Hippocampal formation (tissue), 2 donors: Measurements from ENCODE around the gene FAM216B.
"Not testable (repeated sequence)": the region's sequence is repeated elsewhere in the genome, so short reads cannot be mapped to it uniquely, and the experiment has no call there.

Source experiments
- DNase-seq, 2 donors: peaks; one replicate each; lab custom pipeline; 2025; lab: John Stamatoyannopoulos, UW

Gene FAM216B

DNA sequence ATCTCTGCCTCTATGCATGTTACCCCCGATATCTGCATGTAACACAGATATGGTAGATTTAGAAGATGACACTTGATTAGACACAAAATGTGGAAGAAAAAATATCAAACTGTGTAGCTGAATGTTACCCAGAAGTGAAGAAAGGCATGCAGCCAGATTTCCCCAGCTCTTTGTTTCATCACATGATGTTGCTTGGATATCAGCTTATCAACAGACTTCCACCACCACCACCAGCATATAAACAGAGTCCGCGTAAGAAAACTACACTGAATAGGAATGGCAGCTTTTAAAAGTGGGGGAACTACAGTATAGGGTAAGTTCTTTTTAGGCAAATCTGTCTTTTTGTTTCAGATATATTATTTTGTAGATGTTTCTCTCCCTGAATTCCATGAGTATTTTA is at the start of gene FAM216B:
FAM216B (plus strand) TSS at position 233 of the 400 bp plus-strand sequence. CDS start 2,484 bp downstream, outside the sequence.
- DNase-seq, result no peak

DNA sequence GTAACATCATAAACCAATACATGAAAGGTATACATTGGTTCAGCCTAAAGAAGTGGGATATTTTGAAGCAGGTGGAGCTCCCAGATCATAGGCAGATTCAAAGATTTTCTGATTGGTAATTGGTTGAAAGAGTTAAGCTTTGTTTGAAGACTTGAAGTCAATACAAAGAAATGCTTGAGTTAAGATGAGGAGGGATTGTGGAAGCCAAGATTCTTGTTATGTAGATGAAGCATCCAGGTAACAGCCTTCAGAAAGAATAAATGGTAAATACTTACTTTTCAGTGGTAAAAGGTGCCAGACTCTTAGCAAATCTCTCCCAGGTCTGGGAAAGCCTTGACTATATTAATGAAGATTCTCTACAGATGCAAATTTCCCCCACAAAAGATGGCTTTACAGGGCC is 49.3 kb upstream of the FAM216B start:
- no peak for DNase-seq

DNA sequence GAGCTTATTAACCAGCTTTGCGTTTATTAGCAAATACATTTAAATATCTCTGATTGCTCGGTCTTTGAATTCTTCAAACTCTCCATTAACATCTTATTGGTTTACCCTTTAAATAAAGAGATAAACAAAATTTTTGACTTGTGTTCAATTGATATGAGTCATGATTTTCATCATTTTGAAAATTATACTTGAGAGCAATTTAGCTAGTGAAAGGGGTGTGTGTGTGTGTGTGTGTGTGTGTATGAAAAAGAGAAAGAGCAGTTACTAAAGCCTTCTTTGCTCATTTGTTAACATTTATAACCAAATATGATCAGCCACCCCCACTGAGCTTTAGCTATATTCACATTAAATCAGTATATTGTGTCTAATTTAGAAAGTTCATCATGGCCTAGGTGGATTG is 48.3 kb upstream of the FAM216B start:
- no peak for DNase-seq

DNA sequence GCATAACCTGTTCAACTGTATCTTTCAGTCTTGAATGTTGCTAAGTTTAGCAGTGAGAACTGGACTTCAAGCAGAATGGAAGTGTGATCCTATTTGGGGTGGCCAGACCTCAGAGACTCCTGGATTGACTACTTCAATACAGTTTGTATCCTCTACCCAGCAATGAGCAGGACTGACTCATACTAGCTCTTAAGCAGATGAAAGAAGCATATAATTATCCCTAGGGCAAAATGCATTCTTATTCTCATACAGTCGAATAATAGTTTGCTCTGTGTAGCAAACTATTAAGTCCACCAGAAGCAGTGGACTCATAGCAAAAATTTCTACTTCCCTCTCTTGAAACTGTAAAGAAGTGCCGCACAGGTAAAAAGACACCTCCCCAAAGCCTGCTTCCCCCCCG is 46.4 kb upstream of the FAM216B start:
- DNase-seq, result no peak

DNA sequence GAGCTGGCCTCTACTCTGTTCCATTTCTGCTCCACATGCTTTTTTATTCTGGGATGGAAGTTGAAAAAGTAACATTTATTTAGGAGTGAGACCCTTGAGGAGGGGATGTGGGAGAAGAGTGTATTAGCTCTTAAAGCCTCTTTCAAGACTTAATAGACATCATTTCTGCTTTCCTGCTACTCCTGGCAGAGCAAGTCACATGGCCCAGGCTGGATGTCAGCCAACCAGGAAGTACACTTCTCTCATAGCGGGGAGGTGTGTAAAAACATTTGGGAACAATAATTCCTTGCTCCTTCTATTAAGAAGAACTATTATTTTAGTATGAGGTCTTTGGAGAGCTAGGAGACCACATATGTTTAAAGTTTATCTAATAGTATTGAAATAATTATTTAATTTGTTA is 40.6 kb upstream of the FAM216B start:
- DNase-seq, result peak in 1 of 2 donors; percentile 6

DNA sequence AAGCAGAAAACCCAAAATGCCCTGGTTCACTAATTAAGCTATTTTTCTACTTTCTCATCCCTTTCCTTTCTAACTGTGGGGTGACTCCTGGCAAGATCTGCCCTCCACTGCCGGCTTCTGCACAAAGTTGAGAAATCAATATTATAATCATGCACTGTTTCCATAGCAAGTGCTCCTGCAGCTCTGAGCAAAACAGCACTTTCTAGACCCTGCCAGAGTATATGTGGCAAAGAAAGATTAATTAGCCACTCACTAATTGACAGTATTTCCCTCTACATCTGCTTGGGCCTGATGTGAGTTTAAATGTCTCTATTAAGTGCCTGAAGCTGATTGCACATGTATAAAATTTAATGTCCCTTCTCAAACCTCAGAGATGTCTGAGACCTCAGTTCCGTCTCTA is 39.5 kb upstream of the FAM216B start:
- no peak for DNase-seq

DNA sequence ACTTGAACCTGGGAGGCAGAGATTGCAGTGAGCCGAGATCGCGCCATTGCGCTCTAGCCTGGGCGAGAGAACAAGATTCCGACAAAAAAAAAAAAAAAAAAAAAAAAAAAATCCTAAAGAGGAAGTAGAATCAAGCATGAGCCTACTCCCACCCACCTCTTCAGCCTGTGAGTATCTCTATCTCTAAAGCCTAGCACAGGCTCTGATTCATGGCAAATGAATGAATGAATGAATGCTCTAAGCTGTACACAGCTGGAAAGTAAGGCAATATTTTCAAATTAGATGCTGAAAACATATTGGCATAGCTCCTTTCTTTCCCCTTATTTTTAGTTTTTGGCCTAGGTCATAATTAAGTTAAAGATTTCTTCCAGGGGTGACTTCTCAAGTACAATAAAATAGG is 35.7 kb upstream of the FAM216B start:
- DNase-seq, result no peak

DNA sequence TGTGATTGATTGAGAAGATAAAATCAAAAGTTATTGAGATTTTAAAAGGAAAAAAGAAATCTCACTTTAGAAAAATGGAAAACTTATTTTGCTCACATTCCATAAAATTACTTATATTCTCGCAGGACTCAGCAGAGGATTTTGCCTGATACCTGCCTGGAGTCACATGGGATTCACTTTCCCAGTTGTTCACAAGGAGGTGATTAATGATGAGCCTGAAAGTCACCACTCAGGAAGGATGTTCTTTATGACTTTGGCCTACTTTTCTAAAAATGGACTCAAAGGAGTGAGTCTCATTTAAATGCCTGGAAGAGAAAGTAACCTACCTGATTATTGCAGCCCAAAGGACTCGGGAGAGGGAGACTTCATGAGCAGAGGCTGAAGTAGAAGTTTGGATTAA is 34.5 kb upstream of the FAM216B start:
- DNase-seq, result no peak

DNA sequence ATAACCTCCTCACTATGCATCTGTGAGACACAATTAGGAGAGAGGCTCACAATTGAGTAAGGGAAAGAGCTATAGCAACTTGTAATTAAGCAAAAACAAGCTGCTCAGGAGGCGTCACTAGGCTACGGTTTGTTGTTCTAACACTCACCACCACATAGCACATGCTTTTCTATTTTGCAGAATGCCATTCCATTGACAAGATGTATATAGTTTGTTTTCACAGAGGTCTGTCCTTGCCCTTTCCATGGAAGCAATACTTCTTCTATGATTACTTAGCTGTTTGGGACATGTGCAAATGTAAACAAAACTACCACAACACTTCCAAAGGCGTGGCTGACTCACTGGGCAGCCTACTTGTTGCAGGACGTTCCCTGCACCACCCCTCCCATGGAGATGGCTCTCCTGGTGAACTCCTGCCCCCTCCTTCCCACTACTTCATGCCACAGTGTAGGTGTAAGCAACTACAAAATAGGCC is 33.9 kb upstream of the FAM216B start:
- no peak for DNase-seq

DNA sequence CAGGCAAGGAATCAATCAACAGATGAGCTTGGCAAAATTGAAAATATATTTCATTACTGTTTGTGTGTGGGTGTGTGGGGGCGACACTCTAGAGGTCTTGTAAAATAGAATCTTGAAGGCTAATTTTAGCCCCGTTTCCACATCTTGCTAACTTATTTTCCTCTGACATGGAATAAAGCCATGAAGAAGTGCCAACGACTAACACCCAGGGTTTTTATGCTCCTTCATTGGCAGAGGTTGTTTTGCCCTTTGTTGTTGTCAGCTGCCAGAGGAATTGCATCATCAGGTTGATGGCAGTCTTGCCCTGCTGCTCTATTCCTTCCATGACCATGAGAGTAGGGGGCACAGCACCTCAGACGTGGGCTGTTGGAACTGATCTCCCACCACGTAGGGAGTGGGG is 30.6 kb upstream of the FAM216B start:
- no peak for DNase-seq

DNA sequence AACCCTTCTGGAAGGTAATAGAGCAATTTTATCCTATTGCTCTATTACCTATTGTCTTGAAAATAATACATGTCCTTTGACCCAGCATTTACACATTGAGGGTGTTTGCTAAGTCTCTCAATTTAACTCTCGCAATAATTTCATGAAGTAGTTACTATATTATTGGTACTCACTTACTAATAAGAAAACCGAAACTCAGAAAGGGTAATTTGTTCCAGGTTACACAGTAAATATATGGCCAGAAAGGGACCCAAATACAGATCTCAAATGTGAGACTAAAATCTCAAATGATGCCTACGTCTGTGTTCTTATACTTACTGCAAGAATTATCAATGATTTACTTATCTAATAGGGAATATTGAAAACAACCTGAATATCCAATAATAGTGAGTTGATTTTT is 29.7 kb upstream of the FAM216B start:
- DNase-seq, result no peak

DNA sequence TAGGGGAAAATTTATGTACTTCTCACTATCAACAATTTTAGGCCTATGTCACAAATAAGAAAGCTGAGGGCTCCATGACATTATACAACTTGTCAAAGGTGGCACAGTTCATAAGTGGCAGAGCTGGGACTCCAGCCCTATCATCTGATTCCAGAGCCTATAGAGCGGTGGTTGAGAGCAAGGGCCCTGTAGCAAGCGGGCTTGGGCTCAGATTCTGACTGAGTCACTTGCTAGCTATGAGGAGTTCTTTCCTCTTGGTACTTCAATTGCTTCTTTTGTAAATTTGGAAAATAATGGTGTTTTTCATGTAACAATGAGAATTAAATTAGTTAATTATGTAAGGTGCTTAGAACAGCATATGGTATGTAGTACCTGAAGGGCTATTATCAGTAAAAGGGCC is 28.7 kb upstream of the FAM216B start:
- no peak for DNase-seq

DNA sequence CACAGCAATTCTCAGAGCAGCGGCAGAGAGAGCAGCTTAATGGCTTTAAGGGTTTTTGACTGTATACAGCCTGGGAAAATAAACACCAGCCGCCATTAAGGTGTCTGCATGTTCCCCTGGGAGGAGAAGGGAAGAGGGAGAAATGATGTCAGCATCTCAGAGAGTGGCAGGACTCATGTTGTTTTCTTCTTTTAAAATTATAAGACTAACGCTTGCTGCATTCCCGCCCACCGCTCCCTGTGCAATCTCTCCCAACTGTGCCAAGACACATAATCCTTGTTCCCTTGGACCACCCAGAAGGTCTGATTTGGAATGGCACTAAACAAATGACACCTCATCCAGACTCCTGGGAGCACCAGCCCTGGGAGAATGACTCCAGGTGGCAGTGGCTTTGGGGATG is 27.7 kb upstream of the FAM216B start:
- no peak for DNase-seq

DNA sequence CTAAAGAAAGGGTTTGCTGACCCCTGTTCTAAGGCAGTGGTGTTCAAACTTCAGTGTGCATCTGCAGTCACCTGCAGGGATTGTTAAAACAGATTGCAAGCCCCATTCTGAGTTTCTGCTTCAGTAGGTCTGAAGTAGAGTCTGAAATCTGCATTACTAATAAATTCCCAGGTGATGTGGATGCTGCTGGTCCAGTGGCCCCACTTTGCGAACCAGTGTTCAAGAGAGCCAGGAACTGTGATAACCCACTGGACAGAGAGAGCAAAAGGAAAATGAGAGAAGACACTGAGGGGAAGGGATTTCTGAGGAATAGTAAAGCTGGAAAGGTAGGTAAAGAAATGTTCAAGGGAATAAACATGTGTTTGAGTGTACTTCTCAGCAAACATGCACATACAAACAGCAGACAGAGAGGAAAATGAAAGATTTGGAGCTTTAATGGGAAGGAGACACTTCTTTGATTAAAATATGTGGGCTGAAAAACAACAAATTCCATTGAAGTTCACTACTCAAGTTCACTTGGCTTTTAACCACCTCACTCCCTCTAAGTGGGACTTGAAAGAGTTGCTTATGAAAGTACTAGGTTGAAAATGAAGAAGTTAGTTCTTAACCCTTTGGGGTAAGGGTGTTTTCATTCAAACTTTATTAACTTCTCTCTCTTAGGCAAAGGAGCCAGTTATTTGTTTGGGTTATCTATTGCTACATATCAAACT is 26.4 kb upstream of the FAM216B start:
- no peak for DNase-seq

DNA sequence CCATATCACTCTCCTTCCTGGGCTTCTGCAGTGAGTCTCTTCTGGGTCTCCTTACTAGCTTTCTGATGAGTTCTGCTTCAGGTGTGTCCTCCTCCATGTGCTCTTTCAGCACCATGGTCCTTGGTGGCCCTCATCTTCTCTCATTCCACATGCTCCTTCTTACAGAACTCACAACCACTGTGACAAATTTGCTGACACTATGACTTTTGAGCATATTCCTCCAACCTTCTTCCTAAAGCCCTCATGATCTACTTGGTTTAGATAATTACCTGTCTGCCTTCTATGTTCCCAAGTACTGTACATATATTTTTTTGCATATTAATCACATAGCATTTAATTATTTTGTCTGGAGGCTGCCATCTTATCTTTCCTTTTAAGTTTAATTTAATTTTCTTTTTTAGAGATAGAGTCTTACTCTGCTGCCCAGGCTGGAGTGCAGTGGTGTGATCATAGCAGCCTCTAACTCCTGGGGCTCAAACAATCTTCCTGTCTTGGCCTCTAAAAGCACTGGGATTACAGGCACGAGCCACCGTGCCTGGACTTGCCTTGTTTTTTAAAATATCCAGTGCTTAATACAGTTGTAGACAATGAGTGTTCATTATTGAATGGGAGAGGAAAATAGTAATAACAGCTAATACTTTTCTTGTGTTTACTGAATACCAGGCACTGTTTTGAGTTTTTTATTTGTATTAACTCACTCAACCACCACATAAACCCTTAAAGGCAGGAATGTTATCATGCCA is 23.5 kb upstream of the FAM216B start:
- no peak for DNase-seq

DNA sequence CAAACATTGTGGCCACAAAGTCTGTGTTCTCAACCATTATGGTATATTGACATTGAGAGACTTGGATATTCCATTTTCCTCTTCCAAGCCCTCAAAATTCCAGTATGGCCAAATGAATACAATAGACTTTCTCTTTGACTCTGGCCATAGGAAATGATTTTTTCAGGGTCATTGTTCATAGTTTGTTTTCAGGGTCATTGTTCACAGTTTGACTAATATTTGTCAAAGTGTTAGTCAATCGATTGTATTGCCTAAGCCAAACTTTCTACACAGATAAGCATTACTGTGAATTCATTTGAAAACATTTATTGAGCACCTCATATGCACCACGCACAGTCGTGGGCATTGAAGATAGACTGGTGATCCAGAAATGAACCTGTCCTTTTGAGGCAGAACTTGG is 22.9 kb upstream of the FAM216B start:
- DNase-seq, result no peak

DNA sequence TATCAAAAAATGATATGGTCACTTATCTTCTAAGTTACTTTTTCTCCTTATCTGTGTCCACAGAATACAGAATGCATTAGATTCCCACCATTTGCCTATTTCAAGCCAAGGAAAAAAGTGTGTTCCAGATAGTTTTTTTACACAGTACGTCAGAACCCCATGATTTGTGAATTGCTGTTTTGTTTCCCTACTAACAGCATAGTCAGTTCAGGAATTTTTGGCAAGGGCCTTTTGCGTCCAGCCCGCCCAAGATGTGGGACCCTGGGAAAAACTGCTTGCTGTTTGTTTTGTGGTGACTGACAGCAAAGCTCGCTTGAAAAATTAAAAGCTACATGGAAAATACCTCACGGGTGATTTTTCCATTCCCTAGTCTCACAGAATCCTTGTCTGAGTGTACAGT is 20.4 kb upstream of the FAM216B start:
- DNase-seq, result no peak

DNA sequence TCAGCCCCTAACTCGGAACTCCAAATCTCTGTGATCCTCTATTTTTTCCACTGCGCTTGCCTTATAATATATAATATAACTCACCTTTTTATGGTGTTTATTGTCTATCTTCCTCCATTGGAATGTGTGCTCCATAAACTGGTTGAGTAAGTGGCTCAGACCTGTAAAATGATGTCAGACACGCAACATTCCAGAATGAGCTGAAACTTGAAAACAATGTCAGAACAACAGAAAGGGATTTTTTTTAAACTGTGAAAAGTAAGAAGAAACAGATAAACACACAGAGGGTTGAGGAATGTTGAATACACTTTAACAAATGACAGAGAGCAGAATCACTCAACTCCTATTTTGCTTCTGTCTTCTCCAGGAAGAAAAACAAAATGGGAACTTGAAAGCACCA is 19.1 kb upstream of the FAM216B start:
- no peak for DNase-seq

DNA sequence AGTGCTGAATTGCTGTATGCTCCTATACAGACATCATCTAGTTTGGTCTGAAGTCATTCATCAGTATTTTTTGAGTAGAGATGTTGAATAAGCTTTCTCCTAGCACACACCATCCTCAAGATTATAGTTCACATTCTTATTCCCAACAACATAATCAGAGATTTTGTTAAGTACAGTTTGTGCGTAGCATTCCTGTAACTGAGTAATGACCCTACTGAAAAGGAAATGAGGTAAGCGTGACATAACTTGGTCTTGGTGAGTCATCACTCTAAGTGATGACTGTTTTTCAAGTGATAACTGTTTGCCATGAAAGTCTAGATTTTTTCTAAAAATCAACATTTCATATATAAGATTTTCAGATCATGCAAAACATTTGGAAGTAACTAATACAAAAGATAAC is 18.5 kb upstream of the FAM216B start:
- no peak for DNase-seq

DNA sequence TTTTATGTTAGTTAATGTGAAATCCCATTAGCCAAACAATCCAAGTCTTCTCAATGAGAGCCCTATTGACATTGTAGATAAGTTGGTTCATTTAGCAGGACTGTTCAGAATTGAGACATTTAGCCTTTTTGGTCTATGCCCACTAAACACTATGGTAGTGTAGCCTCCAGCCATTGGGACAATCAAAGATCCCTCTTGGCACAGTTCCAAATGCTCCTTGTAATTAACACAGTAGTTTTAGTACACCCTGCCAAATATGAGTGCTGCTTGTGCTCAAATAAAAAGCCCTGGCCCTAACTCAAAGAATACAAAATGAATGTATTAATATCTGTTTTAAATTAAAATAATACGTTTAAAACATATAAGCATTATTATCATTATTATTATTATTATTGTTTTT is 15.4 kb upstream of the FAM216B start:
- no peak for DNase-seq

DNA sequence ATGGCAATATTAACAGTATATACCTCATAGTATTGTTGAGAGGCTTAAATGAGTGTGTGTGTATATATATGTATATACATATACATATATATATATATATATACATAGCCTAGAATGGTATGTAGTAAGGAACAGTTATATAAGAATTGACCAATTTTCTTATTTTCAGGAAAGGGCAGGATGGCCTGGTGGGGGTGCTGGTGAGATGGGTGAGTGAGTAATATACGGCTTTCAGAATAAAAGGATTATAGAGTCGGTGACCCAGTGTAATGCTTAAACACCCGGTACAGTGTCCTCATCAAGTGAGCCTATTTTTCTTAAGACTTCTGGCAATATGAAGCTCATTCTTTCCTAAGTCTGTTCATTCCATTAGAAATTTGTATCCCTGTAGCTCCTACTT is 11.7 kb upstream of the FAM216B start:
- no peak for DNase-seq

DNA sequence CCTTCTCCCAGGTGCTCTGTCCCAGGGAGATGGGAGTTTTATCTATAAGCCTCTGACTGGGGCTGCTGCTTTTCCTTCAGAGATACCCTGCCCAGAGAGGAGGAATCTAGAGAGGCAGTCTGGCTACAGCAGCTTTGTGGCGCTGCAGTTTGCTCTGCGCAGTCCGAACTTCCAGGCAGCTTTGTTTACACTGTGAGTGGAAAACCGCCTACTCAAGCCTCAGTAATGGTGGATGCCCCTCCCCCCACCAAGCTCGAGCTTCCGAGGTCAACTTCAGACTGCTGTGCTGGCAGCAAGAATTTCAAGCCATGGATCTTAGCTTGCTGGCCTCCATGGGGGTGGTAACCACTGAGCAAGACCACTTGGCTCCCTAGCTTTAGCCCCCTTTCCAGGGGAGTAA is 4.8 kb upstream of the FAM216B start:
- not testable (repeated sequence) for DNase-seq

DNA sequence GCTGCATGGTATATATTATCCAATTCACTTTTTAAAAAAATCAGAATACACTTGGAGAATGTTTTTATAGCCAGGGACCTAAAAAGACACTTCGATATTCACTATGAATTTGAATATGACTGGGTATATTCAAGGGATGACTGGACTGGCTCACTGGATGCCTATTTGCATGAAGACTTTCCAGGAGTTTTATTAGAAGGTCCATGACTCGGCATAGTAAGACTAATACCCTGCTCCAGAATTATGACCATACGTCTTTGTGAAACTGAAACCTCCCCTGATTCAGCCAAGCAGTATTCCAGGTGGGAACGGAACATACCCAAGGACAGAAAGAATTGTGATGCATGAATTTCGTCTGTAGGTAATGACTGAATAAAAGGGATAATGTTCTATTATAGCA is 3.9 kb upstream of the FAM216B start:
- no peak for DNase-seq

DNA sequence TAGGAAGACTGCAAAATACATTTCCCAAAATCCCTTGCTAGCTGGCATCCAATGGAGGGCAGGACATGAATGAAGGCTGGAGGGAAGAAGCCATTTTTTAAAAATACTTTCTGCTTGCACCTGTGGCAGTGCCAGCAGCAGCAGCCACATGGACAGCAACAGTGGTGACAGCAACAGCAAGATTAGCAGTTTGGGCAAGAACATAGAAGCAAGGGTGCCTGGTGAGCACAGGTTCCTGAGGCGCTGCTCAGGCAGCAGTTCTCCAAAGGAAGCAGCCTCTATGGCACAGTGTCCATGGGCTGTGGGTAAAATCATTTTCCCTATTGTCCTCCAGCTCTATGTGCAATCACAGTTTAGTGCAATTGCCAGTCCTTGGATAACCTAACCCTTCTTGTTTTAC is 1.3 kb upstream of the FAM216B start:
- DNase-seq, result no peak
